ENCODE data around the gene TBC1D16. TPM values are rescaled to one million over a fixed set of nuclear protein-coding genes. Genes with fewer than 3 reads are reported as not detected.

The TBC1D16 gene
- total and polyA plus RNA-seq, 2 donors = 15.8 to 21.5 TPM

- Histone ChIP-seq H3K27ac (ENCODE audit: low read depth) (no peak overlapping the region), H3K4me3 (ENCODE audit: low read depth, low read length) (no peak overlapping the region), H3K36me3 (ENCODE audit: insufficient read depth) (no peaks in the 10 kb centered on the region), H3K4me1 (ENCODE audit: insufficient read depth) (no peaks in the 10 kb centered on the region)
- no peak for DNase-seq (ENCODE audit: extremely low spot score)
- WGBS = 91% methylated on average over 30 of the region's 30 CpGs
Measured at GRCh38 chr17:79979221-79979741, 56.4 kb downstream of the TBC1D16 start.

- Histone ChIP-seq H3K4me3 (ENCODE audit: low read depth, low read length) (no peak overlapping the region), H3K36me3 (ENCODE audit: insufficient read depth) (no peaks in the 10 kb centered on the region), H3K4me1 (ENCODE audit: insufficient read depth) (no peaks in the 10 kb centered on the region), H3K27ac (ENCODE audit: low read depth) (no peak overlapping the region)
- DNase-seq (ENCODE audit: extremely low spot score) = no peak
- 86% methylated on average over 11 of the region's 11 CpGs for WGBS
Measured at GRCh38 chr17:79978548-79978855, 57.2 kb downstream of the TBC1D16 start.

GRCh38 chr17:79977708-79978547, 57.7 kb downstream of the TBC1D16 start:
- WGBS = 87% methylated on average over 47 of the region's 47 CpGs
- H3K27ac ChIP-seq (ENCODE audit: low read depth) = no peak overlapping the region
- DNase-seq (ENCODE audit: extremely low spot score) = no peak
- H3K4me3 ChIP-seq (ENCODE audit: low read depth, low read length) = no peak overlapping the region
- no peaks in the 10 kb centered on the region for H3K4me1 ChIP-seq (ENCODE audit: insufficient read depth)
- no peaks in the 10 kb centered on the region for H3K36me3 ChIP-seq (ENCODE audit: insufficient read depth)

GRCh38 chr17:79977161-79977631, 58.5 kb downstream of the TBC1D16 start:
- 88% methylated on average over 18 of the region's 18 CpGs for WGBS
- no peak overlapping the region for H3K4me3 ChIP-seq (ENCODE audit: low read depth, low read length)
- no peak overlapping the region for H3K27ac ChIP-seq (ENCODE audit: low read depth)
- no peaks in the 10 kb centered on the region for H3K4me1 ChIP-seq (ENCODE audit: insufficient read depth)
- no peak for DNase-seq (ENCODE audit: extremely low spot score)
- no peaks in the 10 kb centered on the region for H3K36me3 ChIP-seq (ENCODE audit: insufficient read depth)

GRCh38 chr17:79976451-79976850, 59.2 kb downstream of the TBC1D16 start:
- DNase-seq (ENCODE audit: extremely low spot score) = no peak
- Histone ChIP-seq H3K36me3 (ENCODE audit: insufficient read depth) (no peaks in the 10 kb centered on the region), H3K4me1 (ENCODE audit: insufficient read depth) (no peaks in the 10 kb centered on the region), H3K27ac (ENCODE audit: low read depth) (no peak overlapping the region), H3K4me3 (ENCODE audit: low read depth, low read length) (no peak overlapping the region)
- 97% methylated on average over 14 of the region's 14 CpGs for WGBS

- H3K4me3 ChIP-seq (ENCODE audit: low read depth, low read length) = no peak overlapping the region
- no peak for DNase-seq (ENCODE audit: extremely low spot score)
- H3K4me1 ChIP-seq (ENCODE audit: insufficient read depth) = no peaks in the 10 kb centered on the region
- no peak overlapping the region for H3K27ac ChIP-seq (ENCODE audit: low read depth)
- 95% methylated on average over 20 of the region's 20 CpGs for WGBS
- H3K36me3 ChIP-seq (ENCODE audit: insufficient read depth) = no peaks in the 10 kb centered on the region
Measured at GRCh38 chr17:79975498-79976134, 60.1 kb downstream of the TBC1D16 start.

- no peak for DNase-seq (ENCODE audit: extremely low spot score)
- 87% methylated on average over 23 of the region's 23 CpGs for WGBS
- Histone ChIP-seq H3K4me3 (ENCODE audit: low read depth, low read length) (no peak overlapping the region), H3K36me3 (ENCODE audit: insufficient read depth) (no peaks in the 10 kb centered on the region), H3K4me1 (ENCODE audit: insufficient read depth) (no peaks in the 10 kb centered on the region), H3K27ac (ENCODE audit: low read depth) (no peak overlapping the region)
Measured at GRCh38 chr17:79974566-79975497, 60.8 kb downstream of the TBC1D16 start.

- DNase-seq (ENCODE audit: extremely low spot score) = no peak
- H3K36me3 ChIP-seq (ENCODE audit: insufficient read depth) = no peaks in the 10 kb centered on the region
- H3K4me1 ChIP-seq (ENCODE audit: insufficient read depth) = no peaks in the 10 kb centered on the region
- no peak overlapping the region for H3K4me3 ChIP-seq (ENCODE audit: low read depth, low read length)
- no peak overlapping the region for H3K27ac ChIP-seq (ENCODE audit: low read depth)
- WGBS = 96% methylated on average over 9 of the region's 9 CpGs
Measured at GRCh38 chr17:79971651-79972050, 64.0 kb downstream of the TBC1D16 start.

- no peak for DNase-seq (ENCODE audit: extremely low spot score)
- WGBS = 57% methylated on average over 10 of the region's 10 CpGs
- Histone ChIP-seq H3K36me3 (ENCODE audit: insufficient read depth) (no peaks in the 10 kb centered on the region), H3K4me1 (ENCODE audit: insufficient read depth) (no peaks in the 10 kb centered on the region), H3K4me3 (ENCODE audit: low read depth, low read length) (no peak overlapping the region), H3K27ac (ENCODE audit: low read depth) (no peak overlapping the region)
Measured at GRCh38 chr17:79970576-79971068, 65.0 kb downstream of the TBC1D16 start.

GRCh38 chr17:79969906-79970305, 65.8 kb downstream of the TBC1D16 start:
- DNase-seq (ENCODE audit: extremely low spot score) = no peak
- no peaks in the 10 kb centered on the region for H3K4me1 ChIP-seq (ENCODE audit: insufficient read depth)
- H3K4me3 ChIP-seq (ENCODE audit: low read depth, low read length) = no peak overlapping the region
- H3K27ac ChIP-seq (ENCODE audit: low read depth) = no peak overlapping the region
- H3K36me3 ChIP-seq (ENCODE audit: insufficient read depth) = no peaks in the 10 kb centered on the region
- 90% methylated on average over 7 of the region's 7 CpGs for WGBS

GRCh38 chr17:79968116-79968515, 67.6 kb downstream of the TBC1D16 start:
- no peak for DNase-seq (ENCODE audit: extremely low spot score)
- Histone ChIP-seq H3K36me3 (ENCODE audit: insufficient read depth) (no peaks in the 10 kb centered on the region), H3K27ac (ENCODE audit: low read depth) (no peak overlapping the region), H3K4me1 (ENCODE audit: insufficient read depth) (no peaks in the 10 kb centered on the region), H3K4me3 (ENCODE audit: low read depth, low read length) (no peak overlapping the region)
- WGBS = 97% methylated on average over 5 of the region's 5 CpGs

- no peak overlapping the region for H3K27ac ChIP-seq (ENCODE audit: low read depth)
- DNase-seq (ENCODE audit: extremely low spot score) = no peak
- H3K4me3 ChIP-seq (ENCODE audit: low read depth, low read length) = no peak overlapping the region
- no peaks in the 10 kb centered on the region for H3K4me1 ChIP-seq (ENCODE audit: insufficient read depth)
- 69% methylated on average over 3 of the region's 3 CpGs for WGBS
- H3K36me3 ChIP-seq (ENCODE audit: insufficient read depth) = no peaks in the 10 kb centered on the region
Measured at GRCh38 chr17:79966681-79967080, 69.0 kb downstream of the TBC1D16 start.

- DNase-seq (ENCODE audit: extremely low spot score) = no peak
Measured at GRCh38 chr17:79965806-79966205, 69.9 kb downstream of the TBC1D16 start.

More at GRCh38 chr17:79965806-79966205, 69.9 kb downstream of the TBC1D16 start:
- H3K4me3 ChIP-seq (ENCODE audit: low read depth, low read length) = no peak overlapping the region
- H3K36me3 ChIP-seq (ENCODE audit: insufficient read depth) = no peaks in the 10 kb centered on the region
- no peaks in the 10 kb centered on the region for H3K4me1 ChIP-seq (ENCODE audit: insufficient read depth)
- no peak overlapping the region for H3K27ac ChIP-seq (ENCODE audit: low read depth)
- WGBS = 81% methylated on average over 6 of the region's 6 CpGs
